Fibroblast of the conjunctiva (primary cell): ENCODE measurements around the gene CD163L1.
"Not testable (repeated sequence)": the region's sequence is repeated elsewhere in the genome, so short reads cannot be mapped to it uniquely, and the experiment has no call there.

Experiments
- DNase-seq: peaks from one replicate; pipeline ENCODE4 v3.0.0-alpha.2; 2010; ENCODE audit warnings: low read depth

CD163L1 gene

DNA sequence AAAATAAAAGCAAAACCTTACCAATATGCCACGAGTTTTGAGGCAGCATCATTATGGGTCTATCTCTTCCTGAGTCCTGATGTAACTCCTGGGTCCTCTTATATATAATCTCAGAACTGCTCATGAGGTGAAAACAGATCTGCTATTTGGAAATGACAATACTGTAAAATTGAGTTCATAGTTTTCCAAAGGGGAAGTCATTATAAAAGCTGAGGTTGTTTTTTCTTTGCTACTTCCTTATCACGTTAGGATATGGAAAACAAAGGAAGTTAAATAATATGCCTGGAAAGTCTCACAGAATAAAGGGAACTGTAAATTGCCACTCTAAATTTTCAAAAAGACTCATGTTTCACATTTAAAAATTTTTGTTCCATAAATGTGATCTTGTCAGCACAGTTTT lies at the start of gene CD163L1:
CD163L1 (minus strand) TSS at position 78 of the 400 bp plus-strand sequence; CDS start at position 52, 26 bp downstream.
- DNase-seq, result no peak

- DNase-seq, result no peak
Observed at GRCh38 chr12:7493006-7493405, 49.1 kb upstream of the CD163L1 start.

- DNase-seq, result no peak
Observed at GRCh38 chr12:7486512-7486911, 42.6 kb upstream of the CD163L1 start.

DNA sequence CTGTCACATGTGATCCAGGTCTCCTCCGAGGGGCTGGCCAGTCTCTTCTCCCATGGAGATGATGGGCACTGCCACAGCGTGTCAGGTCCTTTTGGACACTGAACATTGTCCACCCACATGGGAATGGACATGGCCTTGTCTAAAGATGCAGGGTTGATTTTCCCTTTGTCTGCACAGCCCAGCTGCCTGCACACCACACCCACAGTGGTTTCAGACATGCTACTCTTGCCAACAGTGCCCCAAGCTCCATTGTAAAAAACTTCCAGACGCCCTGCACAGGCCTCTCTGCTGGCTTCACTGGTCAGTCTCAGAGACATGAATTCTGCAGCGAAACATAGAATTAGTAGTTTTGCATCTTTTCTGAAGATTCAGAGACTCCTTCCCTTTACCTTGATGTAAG lies 41.1 kb upstream of the CD163L1 start:
- DNase-seq, result no peak

GRCh38 chr12:7483343-7483742 lies 39.4 kb upstream of the CD163L1 start:
- DNase-seq, result no peak

DNA sequence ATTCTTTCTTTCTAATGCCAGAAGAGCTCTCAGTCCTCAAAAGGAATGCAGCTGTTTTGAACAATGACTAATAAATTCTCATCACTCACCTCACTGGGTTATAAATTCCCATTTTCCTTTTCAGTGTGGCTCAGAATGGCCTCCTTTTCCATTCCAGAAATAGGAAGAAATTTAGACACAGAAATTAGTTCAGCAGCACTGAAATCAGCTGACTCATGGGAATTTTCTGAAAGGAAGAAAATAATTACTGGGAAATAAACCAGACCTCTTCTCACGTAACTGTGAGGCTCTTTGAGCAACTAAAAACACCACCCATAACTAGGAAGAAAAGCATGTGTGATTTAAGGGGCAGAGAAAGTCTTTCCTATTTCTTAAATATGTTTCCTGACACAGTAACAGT lies 35.8 kb upstream of the CD163L1 start:
- DNase-seq, result no peak

DNA sequence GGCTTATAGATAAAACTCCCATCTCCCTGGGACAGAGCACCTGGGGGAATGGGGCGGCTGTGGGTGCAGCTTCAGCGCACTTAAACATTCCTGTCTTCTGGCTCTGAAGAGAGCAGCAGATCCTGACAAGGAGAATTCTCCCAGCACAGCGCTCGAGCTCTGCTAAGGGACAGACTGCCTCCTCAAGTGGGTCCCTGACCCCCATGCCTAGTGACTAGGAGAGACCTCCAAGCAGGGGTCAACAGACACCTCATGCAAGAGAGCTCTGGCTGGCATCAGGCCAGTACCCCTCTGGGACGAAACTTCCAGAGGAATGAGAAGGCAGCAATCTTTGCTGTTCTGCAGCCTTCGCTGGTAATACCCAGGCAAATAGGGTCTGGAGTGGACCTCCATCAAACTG lies 28.1 kb upstream of the CD163L1 start:
- DNase-seq, result no peak

DNA sequence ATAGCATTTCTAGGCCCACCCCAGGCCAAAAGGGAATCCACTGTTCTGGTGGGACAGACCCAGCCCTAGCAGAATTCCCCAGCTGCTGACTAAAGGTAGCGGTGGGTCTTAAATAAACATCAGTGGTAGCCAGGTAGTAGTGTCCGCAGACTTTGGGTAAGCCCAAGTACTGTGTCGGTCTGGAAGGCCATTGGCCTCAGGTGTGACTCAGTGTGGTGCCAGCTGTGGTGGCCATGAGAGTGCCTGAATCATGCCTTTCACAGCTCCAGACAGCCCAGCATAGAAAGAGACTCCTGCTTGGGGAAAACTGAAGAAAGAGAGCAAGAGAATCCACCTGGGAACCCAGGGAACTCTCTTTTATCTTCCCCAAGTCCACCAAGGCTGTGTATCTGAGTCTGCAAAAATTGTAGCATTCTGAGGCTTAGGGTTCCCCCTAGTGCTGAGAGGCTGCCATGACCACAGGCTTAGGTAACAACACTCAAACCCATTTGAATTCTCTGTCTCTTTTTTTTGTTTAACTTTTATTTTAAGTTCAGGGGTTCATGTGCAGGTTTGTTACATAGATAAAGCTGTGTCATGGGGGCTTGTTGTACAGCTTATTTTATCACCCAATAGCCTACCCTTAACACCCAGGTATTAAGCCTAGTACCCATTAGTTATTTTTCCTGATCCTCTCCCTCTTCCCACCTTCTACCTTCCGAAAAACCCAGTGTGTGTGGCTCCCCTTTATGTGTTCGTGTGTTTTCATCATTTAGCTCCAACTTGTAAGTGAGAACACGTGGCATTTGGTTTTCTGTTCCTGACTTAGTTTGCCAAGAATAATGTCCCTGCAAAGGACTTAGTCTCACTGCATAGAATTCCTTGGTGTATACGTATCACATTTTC lies 16.7 kb upstream of the CD163L1 start:
- DNase-seq, result peak; percentile 20

- DNase-seq, result no peak
Observed at GRCh38 chr12:7459973-7460372, 16.0 kb upstream of the CD163L1 start.

- no peak for DNase-seq
Observed at GRCh38 chr12:7451756-7452155, 7.8 kb upstream of the CD163L1 start.

DNA sequence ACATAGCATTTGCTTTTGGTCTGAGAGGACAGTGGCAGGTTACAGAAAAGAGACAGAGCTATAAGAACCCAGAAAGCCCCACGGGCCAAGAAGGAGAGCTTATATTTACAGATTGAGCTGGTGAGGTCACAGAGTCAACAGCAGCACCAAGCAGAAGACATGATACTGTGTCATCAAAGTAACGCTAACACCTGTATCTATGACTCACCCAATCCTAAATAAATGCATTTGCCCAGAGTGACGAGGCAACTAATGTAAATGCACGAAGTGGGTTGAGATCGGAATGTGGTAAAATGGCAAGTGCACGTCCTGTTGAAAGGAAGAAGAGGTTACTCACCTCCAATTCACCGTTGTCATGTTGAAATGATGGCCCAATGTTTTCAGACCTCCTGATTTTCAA lies 6.7 kb upstream of the CD163L1 start:
- DNase-seq, result no peak

- DNase-seq, result no peak
Observed at GRCh38 chr12:7448099-7448498, 4.1 kb upstream of the CD163L1 start.

DNA sequence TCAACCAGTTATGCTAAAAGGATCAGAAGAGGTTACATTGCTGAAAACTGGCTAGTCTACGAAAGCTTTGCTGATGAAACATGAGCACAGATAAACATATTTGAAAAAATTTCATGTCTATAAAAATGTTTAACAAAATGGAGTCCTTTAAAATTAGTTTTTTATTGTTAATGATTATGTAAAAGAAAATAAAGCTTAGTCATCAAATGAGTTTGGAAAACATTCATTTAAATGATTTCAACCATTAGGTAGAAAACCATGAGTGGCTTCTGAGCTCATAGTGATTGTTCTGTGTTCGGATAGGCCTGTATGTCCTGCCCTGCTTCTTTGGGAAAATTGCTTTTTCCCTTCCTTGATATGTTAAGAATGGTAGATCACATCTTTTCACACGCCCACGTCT lies 584 bp upstream of the CD163L1 start:
- DNase-seq, result no peak

DNA sequence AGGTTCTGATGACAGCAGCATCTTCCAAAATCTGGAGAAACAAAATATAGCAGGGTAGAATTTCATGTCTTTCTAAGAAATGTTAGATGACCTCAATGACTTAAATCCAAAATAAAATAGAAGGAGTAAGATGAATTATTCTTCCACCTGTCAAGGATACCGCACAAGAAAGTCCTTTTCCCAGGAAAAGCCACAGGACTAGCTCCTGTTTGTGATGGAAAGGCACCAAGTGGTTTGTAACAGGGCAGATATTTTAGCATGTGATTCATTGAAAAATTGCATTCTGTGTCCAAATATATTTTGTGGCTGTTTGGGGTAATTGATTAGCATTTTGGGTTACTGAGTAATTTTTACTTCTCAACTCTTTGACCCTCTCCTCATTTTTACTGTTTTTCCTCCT lies 2.7 kb downstream of the CD163L1 start:
- no peak for DNase-seq

DNA sequence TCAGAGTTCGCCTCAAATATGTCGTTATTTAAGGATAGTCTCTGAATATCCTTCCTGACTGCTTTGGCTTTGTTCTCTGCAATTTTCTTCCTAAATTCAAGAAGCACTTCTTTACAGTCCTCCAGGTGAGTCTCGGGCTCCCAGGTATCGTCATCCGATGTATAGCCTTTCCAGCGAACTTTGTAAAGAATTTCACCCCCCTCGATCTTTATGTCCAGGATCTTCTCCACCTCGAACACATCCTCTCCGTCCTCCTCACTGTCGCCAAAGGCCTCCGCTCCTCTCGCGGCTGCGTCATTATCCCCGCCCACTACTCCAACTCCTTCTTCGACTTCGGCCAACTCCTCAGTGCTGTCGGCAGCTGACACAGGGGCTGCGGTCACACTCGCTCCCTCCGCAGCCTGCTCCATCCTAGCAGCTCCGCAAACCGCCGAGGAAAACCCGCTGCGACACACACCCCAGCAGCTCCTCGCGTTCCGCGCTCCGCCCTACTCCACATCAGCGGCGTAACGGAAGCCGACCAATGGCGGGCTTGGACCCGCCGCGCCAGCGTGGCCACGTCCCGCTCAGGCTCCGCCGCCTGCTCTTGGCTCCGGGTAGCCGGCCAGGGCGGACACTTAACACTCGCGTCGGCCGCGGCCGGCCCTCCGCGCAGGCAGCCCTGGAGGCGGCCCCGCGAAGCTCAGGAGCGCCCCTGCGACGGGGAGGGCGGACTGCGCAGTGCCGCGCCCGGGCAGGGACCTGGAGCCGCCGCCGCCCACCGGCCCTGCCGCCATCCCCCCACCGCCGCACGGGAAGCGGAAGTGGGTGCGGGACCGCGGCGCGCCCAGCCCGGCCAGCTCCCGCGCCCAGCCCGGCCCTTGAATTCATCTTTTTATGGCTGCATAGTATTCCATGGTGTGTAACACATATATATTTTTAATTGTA lies 4.1 kb downstream of the CD163L1 start:
- peak; percentile 28 for DNase-seq

GRCh38 chr12:7438291-7438995 lies 5.5 kb downstream of the CD163L1 start:
- not testable (repeated sequence) for DNase-seq

DNA sequence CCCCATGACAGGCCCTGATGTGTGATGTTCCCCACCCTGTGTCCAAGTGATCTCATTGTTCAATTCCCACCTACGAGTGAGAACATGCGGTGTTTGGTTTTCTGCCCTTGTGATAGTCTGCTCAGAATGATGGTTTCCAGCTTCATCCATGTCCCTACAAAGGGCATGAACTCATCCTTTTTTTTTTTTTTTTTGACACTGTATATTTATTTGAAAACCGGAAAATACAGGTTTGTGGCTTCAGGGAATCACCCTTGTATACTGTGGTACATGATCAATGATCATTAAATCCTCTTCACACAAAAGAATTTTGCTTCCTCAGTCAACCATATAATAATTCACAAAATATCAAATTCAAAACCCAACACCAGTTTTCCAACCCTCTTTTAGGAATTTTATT lies 6.5 kb downstream of the CD163L1 start:
- DNase-seq, result not testable (repeated sequence)

DNA sequence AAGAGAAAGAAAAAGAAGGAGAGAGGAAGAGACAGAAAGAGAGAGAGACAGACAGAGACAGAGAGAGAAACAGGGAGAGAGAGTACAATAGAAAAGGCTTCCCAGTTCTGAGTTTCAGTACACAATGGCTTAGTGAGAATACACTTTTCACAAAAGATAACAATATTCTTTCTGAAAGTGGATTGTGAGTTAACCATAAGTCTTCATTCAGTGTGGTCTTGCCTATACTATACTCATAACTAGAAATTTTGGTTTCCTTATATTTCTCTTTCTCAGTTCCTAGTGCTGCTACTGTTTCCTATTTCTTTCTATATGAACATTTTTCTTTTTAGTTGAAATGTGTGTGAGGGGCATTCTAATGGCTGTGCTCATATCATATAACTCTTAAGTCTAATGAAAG lies 9.3 kb downstream of the CD163L1 start:
- DNase-seq, result no peak

- no peak for DNase-seq
Observed at GRCh38 chr12:7433276-7433822, 10.6 kb downstream of the CD163L1 start.

GRCh38 chr12:7431993-7432685 lies 11.8 kb downstream of the CD163L1 start:
- DNase-seq, result no peak

- DNase-seq, result no peak
Observed at GRCh38 chr12:7411343-7411742, 32.6 kb downstream of the CD163L1 start.
